HCT116 (cell line): ENCODE data around the gene DHRS2. TPM values are rescaled to one million over a fixed set of nuclear protein-coding genes. Genes with fewer than 3 reads are reported as not detected.

ENCODE experiments used
- ATAC-seq: fragments of 200-7000 bp; cut with Tn5 transposase; 2 replicates; pipeline ENCODE4 v1.9.1; 2020; ENCODE audit warnings: mild to moderate bottlenecking, moderate library complexity
- BruUV-seq: library from RNA; stranded (reverse); fragments of 400-500 nt; replicated peaks from 2 replicates; lab custom pipeline; 2021; lab: Mats Ljungman, UMichigan
- CTCF ChIA-PET: fragments of 300-600 bp; sonication (Branson Sonifier 250); formaldehyde crosslinking; loops from one replicate; lab custom pipeline; 2021; ENCODE audit warnings: antibody characterized with exemption; lab: Charles Lee
- POLR2A ChIA-PET: fragments of 300-600, 350-600 bp; sonication (Branson Sonifier 250); formaldehyde crosslinking; loops from one replicate; lab custom pipeline; 2021; ENCODE audit warnings: antibody characterized with exemption; lab: Charles Lee
- RAD21 ChIA-PET, 2 experiments: fragments of 300-600 bp; sonication (Branson Sonifier 250); formaldehyde crosslinking; loops; one replicate each; lab custom pipeline; 2023; ENCODE audit warnings: low total read pairs in 2 of 2; ENCODE audit not compliant: uncharacterized antibody in 2 of 2, unreplicated experiment in 2 of 2, low non-redundant PET in 1 of 2; lab: Charles Lee
- DNase-seq: peaks from one replicate; pipeline ENCODE4 v3.0.0-alpha.2; 2010; ENCODE audit warnings: low read depth, low spot score
- H2AFZ ChIP-seq: fragments of 200-600 bp; shearing (Covaris generic), sonication (generic); 2 replicates; pipeline ENCODE4 v1.6.1; 2017; ENCODE audit warnings: low read depth, mixed run types, mixed read lengths, antibody characterized with exemption, low read length; ENCODE audit not compliant: poor library complexity, severe bottlenecking
- H3K27ac ChIP-seq: 2 replicates; pipeline ENCODE4 v1.5.1; 2012; ENCODE audit warnings: low read depth, low read length
- H3K27me3 ChIP-seq: fragments of 200-600 bp; sonication (generic); 2 replicates; pipeline ENCODE4 v1.6.1; 2016; ENCODE audit warnings: mixed run types, low read length, mixed read lengths; ENCODE audit not compliant: insufficient read depth
- H3K36me3 ChIP-seq, 2 experiments: fragments of 200-500 bp in 1 of 2; fragments of 200-600 bp in 1 of 2; sonication (Bioruptor generic) in 1 of 2; sonication (generic) in 1 of 2; 2 replicates each; pipeline versions ENCODE4 v1.5.1 to v1.6.1; 2014 to 2016; ENCODE audit warnings: low read length in 2 of 2, inconsistent platforms in 1 of 2, mixed read lengths in 1 of 2, mixed run types in 1 of 2; ENCODE audit not compliant: insufficient read depth in 2 of 2, control insufficient read depth in 1 of 2
- H3K4me1 ChIP-seq, 2 experiments: fragments of 200-600 bp in 1 of 2; sonication (generic) in 1 of 2; 2 replicates each; pipeline versions ENCODE4 v1.5.1 to v1.6.1; 2012 to 2017; ENCODE audit warnings: low read length in 2 of 2, inconsistent platforms in 1 of 2, mild to moderate bottlenecking in 1 of 2, mixed read lengths in 1 of 2, mixed run types in 1 of 2, moderate library complexity in 1 of 2; ENCODE audit not compliant: insufficient read depth in 2 of 2, control insufficient read depth in 1 of 2
- H3K4me2 ChIP-seq: fragments of 200-600 bp; sonication (generic); 2 replicates; pipeline ENCODE4 v1.6.1; 2017; ENCODE audit warnings: mixed run types, low read length, mixed read lengths
- H3K4me3 ChIP-seq, 2 experiments: fragments of 200-600 bp in 1 of 2; sonication (generic) in 1 of 2; replicated peaks in 1 of 2; 2 replicates each; pipeline ENCODE4 v1.5.1; 2011 to 2016; ENCODE audit warnings: low read length in 2 of 2, control low read depth in 1 of 2, low read depth in 1 of 2, mild to moderate bottlenecking in 1 of 2, mixed read lengths in 1 of 2, mixed run types in 1 of 2
- H3K79me2 ChIP-seq: fragments of 200-600 bp; sonication (generic); 2 replicates; pipeline ENCODE4 v1.6.1; 2017; ENCODE audit warnings: mild to moderate bottlenecking, mixed run types, low read length, moderate library complexity, mixed read lengths; ENCODE audit not compliant: insufficient read depth
- H3K9ac ChIP-seq: fragments of 200-600 bp; sonication (generic); 2 replicates; pipeline ENCODE4 v1.6.1; 2016; ENCODE audit warnings: low read length, mixed read lengths
- H3K9me2 ChIP-seq: fragments of 200-600 bp; sonication (generic), shearing (Covaris generic); 2 replicates; pipeline ENCODE4 v1.6.1; 2017; ENCODE audit warnings: mixed run types, mild to moderate bottlenecking, moderate library complexity; ENCODE audit not compliant: insufficient read depth
- H3K9me3 ChIP-seq, 2 experiments: fragments of 200-500 bp in 1 of 2; fragments of 200-600 bp in 1 of 2; sonication (Bioruptor generic) in 1 of 2; sonication (generic) in 1 of 2; 2 replicates each; pipeline ENCODE4 v1.6.1; 2014 to 2017; ENCODE audit warnings: low read length in 2 of 2, mixed read lengths in 2 of 2, inconsistent platforms in 1 of 2, low read depth in 1 of 2, mild to moderate bottlenecking in 1 of 2, mixed run types in 1 of 2, moderate library complexity in 1 of 2; ENCODE audit not compliant: control insufficient read depth in 1 of 2, insufficient read depth in 1 of 2
- H4K20me1 ChIP-seq: fragments of 200-600 bp; sonication (generic), shearing (Covaris generic); 2 replicates; pipeline ENCODE4 v1.6.1; 2017; ENCODE audit warnings: mixed run types, mild to moderate bottlenecking, moderate library complexity; ENCODE audit not compliant: insufficient read depth
- ELF1 ChIP-seq: IDR thresholded peaks from 2 replicates; pipeline ENCODE4 v1.6.1; 2012; ENCODE audit warnings: low read depth, borderline replicate concordance
- EZH2 ChIP-seq: fragments of 200-600 bp; sonication (generic); IDR thresholded peaks from 2 replicates; pipeline ENCODE4 v1.6.1; 2017; ENCODE audit warnings: antibody characterized with exemption, mixed run types
- JUND ChIP-seq: IDR thresholded peaks from 2 replicates; pipeline ENCODE4 v1.6.1; 2012
- SIN3A ChIP-seq: IDR thresholded peaks from 2 replicates; pipeline ENCODE4 v1.6.1; 2012; ENCODE audit warnings: low read depth
- ZFX ChIP-seq: fragments of 450-650 bp; IDR thresholded peaks from 2 replicates; pipeline ENCODE4 v1.6.1; 2017
- intact Hi-C: fragments of 100-400 bp; cut with micrococcal nuclease; formaldehyde crosslinking; loops from 2 replicates; pipeline ENCODE4 v1.10.0; 2022
- total RNA-seq: library from RNA; stranded (reverse); gene quantifications from one replicate; pipeline ENCODE4 v1.2.1, GENCODE V29; 2021; ENCODE audit not compliant: unreplicated experiment
- TF ChIP-seq, protein P1 (sequence below): IDR thresholded peaks from 2 replicates; pipeline ENCODE4 v1.6.1; 2011; ENCODE audit warnings: mild to moderate bottlenecking, low read length, moderate library complexity; ENCODE audit not compliant: insufficient replicate concordance; ENCODE audit errors: extremely low read depth
- TF ChIP-seq, protein P2 (sequence below): IDR thresholded peaks from 2 replicates; pipeline ENCODE4 v1.6.1; 2012
- TF ChIP-seq, protein P3 (sequence below), 3 experiments: fragments of 200-600 bp in 1 of 3; sonication (generic) in 1 of 3; IDR thresholded peaks in 2 of 3; conservative IDR thresholded peaks in 1 of 3; 2 replicates each; pipeline ENCODE4 v1.5.1; 2012 to 2017; ENCODE audit warnings: low read depth in 2 of 3, low read length in 2 of 3, antibody characterized with exemption in 1 of 3, borderline replicate concordance in 1 of 3, control low read depth in 1 of 3, mild to moderate bottlenecking in 1 of 3, mixed read lengths in 1 of 3, mixed run types in 1 of 3, moderate library complexity in 1 of 3; ENCODE audit not compliant: insufficient read depth in 1 of 3

Gene DHRS2
- total RNA-seq, 1 experiment from 2014 or later, result 10.0 TPM

DNA sequence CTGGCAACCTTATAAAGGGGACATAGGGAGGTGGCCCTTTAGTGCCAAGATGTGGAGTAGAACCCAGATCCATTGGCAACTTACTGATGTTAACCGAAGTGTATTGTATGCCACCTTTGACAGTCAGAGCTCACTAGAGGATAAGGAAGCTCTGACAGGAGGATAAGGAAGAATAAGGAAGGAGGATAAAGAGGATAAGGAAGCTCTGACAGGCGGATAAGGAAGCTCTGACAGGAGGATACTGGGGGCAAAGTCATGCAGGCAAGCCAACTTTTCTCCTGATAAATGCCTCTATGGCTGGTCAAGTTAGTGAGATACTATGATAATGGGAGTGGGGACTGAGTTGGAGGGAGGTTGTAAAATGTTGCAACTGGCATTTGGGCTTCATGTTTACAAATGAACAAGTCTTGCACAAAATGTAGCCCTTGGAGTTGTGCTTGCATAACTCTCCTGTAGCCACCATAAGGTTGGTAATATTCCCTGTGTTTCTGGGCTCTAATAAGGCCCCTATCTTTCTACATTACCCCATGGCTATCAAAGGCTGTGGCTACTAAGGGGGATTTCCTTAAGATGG lies 17.7 kb upstream of the DHRS2 start:
- no peaks in the 10 kb centered on the region for H3K79me2 ChIP-seq
- ATAC-seq, result no peak
- POLR2A ChIA-PET, result no interaction called here

More for the DNA sequence above, 17.7 kb upstream of the DHRS2 start:
- CTCF ChIA-PET, result interaction anchor here (1.6 kb wide), 1 partner anchor 13 kb away, joined by 4 read pairs; no protein-coding TSS in a partner anchor
- Histone ChIP-seq H3K4me2 (no peak overlapping the region), H3K9ac (no peak overlapping the region), H3K9me3 (no peaks in the 10 kb centered on the region), H3K27me3 (no peaks in the 10 kb centered on the region), H3K9me2 (no peaks in the 10 kb centered on the region), H3K4me3 (no peak overlapping the region), H2AFZ (no peak overlapping the region), H3K27ac (no peak overlapping the region), H4K20me1 (no peaks in the 10 kb centered on the region), H3K4me1 (no peaks in the 10 kb centered on the region), H3K36me3 (no peaks in the 10 kb centered on the region)
- TF ChIP-seq, protein P1, sequence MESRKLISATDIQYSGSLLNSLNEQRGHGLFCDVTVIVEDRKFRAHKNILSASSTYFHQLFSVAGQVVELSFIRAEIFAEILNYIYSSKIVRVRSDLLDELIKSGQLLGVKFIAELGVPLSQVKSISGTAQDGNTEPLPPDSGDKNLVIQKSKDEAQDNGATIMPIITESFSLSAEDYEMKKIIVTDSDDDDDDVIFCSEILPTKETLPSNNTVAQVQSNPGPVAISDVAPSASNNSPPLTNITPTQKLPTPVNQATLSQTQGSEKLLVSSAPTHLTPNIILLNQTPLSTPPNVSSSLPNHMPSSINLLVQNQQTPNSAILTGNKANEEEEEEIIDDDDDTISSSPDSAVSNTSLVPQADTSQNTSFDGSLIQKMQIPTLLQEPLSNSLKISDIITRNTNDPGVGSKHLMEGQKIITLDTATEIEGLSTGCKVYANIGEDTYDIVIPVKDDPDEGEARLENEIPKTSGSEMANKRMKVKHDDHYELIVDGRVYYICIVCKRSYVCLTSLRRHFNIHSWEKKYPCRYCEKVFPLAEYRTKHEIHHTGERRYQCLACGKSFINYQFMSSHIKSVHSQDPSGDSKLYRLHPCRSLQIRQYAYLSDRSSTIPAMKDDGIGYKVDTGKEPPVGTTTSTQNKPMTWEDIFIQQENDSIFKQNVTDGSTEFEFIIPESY, result no peak
- TF ChIP-seq JUND, result no peak
- TF ChIP-seq, protein P2, sequence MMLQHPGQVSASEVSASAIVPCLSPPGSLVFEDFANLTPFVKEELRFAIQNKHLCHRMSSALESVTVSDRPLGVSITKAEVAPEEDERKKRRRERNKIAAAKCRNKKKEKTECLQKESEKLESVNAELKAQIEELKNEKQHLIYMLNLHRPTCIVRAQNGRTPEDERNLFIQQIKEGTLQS, result no peak
- no peak for TF ChIP-seq SIN3A
- no peak for TF ChIP-seq EZH2
- TF ChIP-seq, protein P3, sequence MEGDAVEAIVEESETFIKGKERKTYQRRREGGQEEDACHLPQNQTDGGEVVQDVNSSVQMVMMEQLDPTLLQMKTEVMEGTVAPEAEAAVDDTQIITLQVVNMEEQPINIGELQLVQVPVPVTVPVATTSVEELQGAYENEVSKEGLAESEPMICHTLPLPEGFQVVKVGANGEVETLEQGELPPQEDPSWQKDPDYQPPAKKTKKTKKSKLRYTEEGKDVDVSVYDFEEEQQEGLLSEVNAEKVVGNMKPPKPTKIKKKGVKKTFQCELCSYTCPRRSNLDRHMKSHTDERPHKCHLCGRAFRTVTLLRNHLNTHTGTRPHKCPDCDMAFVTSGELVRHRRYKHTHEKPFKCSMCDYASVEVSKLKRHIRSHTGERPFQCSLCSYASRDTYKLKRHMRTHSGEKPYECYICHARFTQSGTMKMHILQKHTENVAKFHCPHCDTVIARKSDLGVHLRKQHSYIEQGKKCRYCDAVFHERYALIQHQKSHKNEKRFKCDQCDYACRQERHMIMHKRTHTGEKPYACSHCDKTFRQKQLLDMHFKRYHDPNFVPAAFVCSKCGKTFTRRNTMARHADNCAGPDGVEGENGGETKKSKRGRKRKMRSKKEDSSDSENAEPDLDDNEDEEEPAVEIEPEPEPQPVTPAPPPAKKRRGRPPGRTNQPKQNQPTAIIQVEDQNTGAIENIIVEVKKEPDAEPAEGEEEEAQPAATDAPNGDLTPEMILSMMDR (IDR thresholded peaks at IDR 0.05 in 2 of 3, conservative IDR thresholded peaks at IDR 0.05 in 1 of 3; ENCODE audit: borderline replicate concordance in 1 of 3, insufficient read depth in 1 of 3, low read depth in 2 of 3, low read length in 2 of 3), result no peak
- TF ChIP-seq ZFX, result no peak
- no peak for TF ChIP-seq ELF1
- no TSS peak for BruUV-seq
- intact Hi-C loops, result no loop called here
- RAD21 ChIA-PET, result no interaction called here
- DNase-seq, result no peak
